ENCODE data around the gene SLC24A3.

DNA sequence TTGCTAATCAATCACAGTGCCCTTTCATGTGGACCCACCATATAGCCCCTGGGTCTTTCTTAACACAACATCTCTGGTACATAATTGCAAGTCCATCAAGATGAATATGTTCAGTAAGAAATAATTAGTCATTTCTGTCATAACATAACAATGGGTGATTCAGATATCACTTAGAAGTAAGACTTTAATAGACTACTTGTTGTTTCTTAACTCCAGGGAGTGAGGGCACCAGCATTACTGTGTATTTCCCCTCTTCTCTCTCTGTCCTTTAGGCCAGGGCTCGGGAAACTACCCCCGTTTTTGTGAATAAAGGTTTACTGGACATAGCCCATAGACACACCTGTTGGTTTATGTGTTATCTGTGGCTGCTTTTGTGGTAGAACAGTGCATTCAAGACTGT is 123.5 kb downstream of the SLC24A3 start:
- no peak for TF ChIP-seq CTCF (IDR thresholded peaks at IDR 0.05)
- TF ChIP-seq EP300 (IDR thresholded peaks at IDR 0.05) = no peak

Data from suprapubic skin (tissue), 3 donors.